Neural cell (in vitro differentiated cells): Measurements from ENCODE around the gene LYPLAL1. TPM values are rescaled to one million over a fixed set of nuclear protein-coding genes. Genes with fewer than 3 reads are reported as not detected.

Experiments used
- H2AFZ ChIP-seq: fragments of 200-600, 300-800 bp; sonication (generic), shearing (Covaris generic); 2 replicates; pipeline ENCODE4 v1.6.0; 2014; ENCODE audit warnings: low read depth, mild to moderate bottlenecking, antibody characterized with exemption, low read length, moderate library complexity
- H3F3A ChIP-seq: fragments of 200-600 bp; shearing (Covaris generic); 2 replicates; pipeline ENCODE4 v1.6.1; 2016; ENCODE audit warnings: mild to moderate bottlenecking, moderate library complexity, mixed read lengths, antibody characterized with exemption, low read length; ENCODE audit not compliant: insufficient read depth, poor library complexity, severe bottlenecking
- H3K27ac ChIP-seq: fragments of 200-600, 300-800 bp; sonication (generic), shearing (Covaris generic); 2 replicates; pipeline ENCODE4 v1.5.1; 2014; ENCODE audit warnings: mild to moderate bottlenecking, low read length, moderate library complexity
- H3K27me3 ChIP-seq: fragments of 300-800, 200-600 bp; sonication (generic), shearing (Covaris generic); 2 replicates; pipeline ENCODE4 v1.6.0; 2014; ENCODE audit warnings: mild to moderate bottlenecking, low read depth, low read length, moderate library complexity; ENCODE audit not compliant: insufficient read depth
- H3K36me3 ChIP-seq: fragments of 300-800, 200-600 bp; sonication (generic), shearing (Covaris generic); 2 replicates; pipeline ENCODE4 v1.5.1; 2014; ENCODE audit warnings: mild to moderate bottlenecking, antibody characterized with exemption, low read length, moderate library complexity; ENCODE audit not compliant: insufficient read depth
- H3K4me2 ChIP-seq: fragments of 300-800, 200-600 bp; sonication (generic), shearing (Covaris generic); 2 replicates; pipeline ENCODE4 v1.6.0; 2014; ENCODE audit warnings: mild to moderate bottlenecking, low read length
- H3K4me3 ChIP-seq: fragments of 300-800, 200-600 bp; sonication (generic), shearing (Covaris generic); 2 replicates; pipeline ENCODE4 v1.5.1; 2014; ENCODE audit warnings: mild to moderate bottlenecking, low read length, moderate library complexity
- H3K79me2 ChIP-seq: fragments of 200-600 bp; shearing (Covaris generic); replicated peaks from 2 replicates; pipeline ENCODE4 v1.6.0; 2014; ENCODE audit warnings: mild to moderate bottlenecking, low read length, moderate library complexity; ENCODE audit not compliant: insufficient read depth
- H3K9ac ChIP-seq: fragments of 300-800, 200-600 bp; sonication (generic), shearing (Covaris generic); 2 replicates; pipeline ENCODE4 v1.6.1; 2016; ENCODE audit warnings: mild to moderate bottlenecking, low read length, mixed read lengths
- H3K9me2 ChIP-seq: fragments of 200-600 bp; shearing (Covaris generic); 2 replicates; pipeline ENCODE4 v1.6.1; 2016; ENCODE audit warnings: mild to moderate bottlenecking, low read length, mixed read lengths; ENCODE audit not compliant: insufficient read depth
- H3K9me3 ChIP-seq: fragments of 200-600, 300-800 bp; sonication (generic), shearing (Covaris generic); 2 replicates; pipeline ENCODE4 v1.6.1; 2016; ENCODE audit warnings: mild to moderate bottlenecking, mixed run types, low read length, moderate library complexity, mixed read lengths
- H4K20me1 ChIP-seq: fragments of 200-600 bp; shearing (Covaris generic); 2 replicates; pipeline ENCODE4 v1.6.1; 2016; ENCODE audit warnings: mild to moderate bottlenecking, mixed run types; ENCODE audit not compliant: insufficient read depth
- CTCF ChIP-seq: fragments of 450-650 bp; IDR thresholded peaks from 2 replicates; pipeline ENCODE4 v1.5.1; 2014; ENCODE audit warnings: antibody characterized with exemption, mild to moderate bottlenecking, moderate library complexity; ENCODE audit not compliant: poor library complexity, severe bottlenecking
- EP300 ChIP-seq: fragments of 450-650 bp; conservative IDR thresholded peaks from 2 replicates; pipeline ENCODE4 v1.6.1; 2014; ENCODE audit warnings: antibody characterized with exemption, mild to moderate bottlenecking, moderate library complexity; ENCODE audit not compliant: poor library complexity, severe bottlenecking
- EZH2 ChIP-seq: fragments of 200-600, 300-800 bp; shearing (Covaris generic), sonication (generic); IDR thresholded peaks from 2 replicates; pipeline ENCODE4 v1.6.1; 2014; ENCODE audit warnings: antibody characterized with exemption, low read length, borderline replicate concordance, mild to moderate bottlenecking; ENCODE audit not compliant: insufficient read depth, poor library complexity, severe bottlenecking
- MXI1 ChIP-seq: fragments of 450-650 bp; conservative IDR thresholded peaks from 2 replicates; pipeline ENCODE4 v1.6.1; 2014; ENCODE audit warnings: antibody characterized with exemption, mild to moderate bottlenecking; ENCODE audit not compliant: poor library complexity, severe bottlenecking
- POLR2AphosphoS5 ChIP-seq: IDR thresholded peaks from 2 replicates; pipeline ENCODE4 v1.6.1; 2012
- RAD21 ChIP-seq: fragments of 450-650 bp; conservative IDR thresholded peaks from 2 replicates; pipeline ENCODE4 v1.6.1; 2014; ENCODE audit warnings: antibody characterized with exemption, mild to moderate bottlenecking, moderate library complexity
- REST ChIP-seq: IDR thresholded peaks from 2 replicates; pipeline ENCODE4 v1.6.1; 2012; ENCODE audit warnings: borderline replicate concordance
- SMC3 ChIP-seq: fragments of 450-650 bp; conservative IDR thresholded peaks from 2 replicates; pipeline ENCODE4 v1.6.1; 2014; ENCODE audit warnings: antibody characterized with exemption, mild to moderate bottlenecking, moderate library complexity; ENCODE audit not compliant: poor library complexity
- TAF1 ChIP-seq: IDR thresholded peaks from 2 replicates; pipeline ENCODE4 v1.6.1; 2012; ENCODE audit warnings: low read depth
- polyA plus RNA-seq: library from polyadenylated mRNA; depleted of rRNA; stranded (reverse); fragments of >200 nt; gene quantifications from 2 replicates; pipeline ENCODE4 v1.2.3, GENCODE V29; 2014

LYPLAL1 gene
- polyA plus RNA-seq, 1 donor from 2014 or later = 38.1 TPM

DNA sequence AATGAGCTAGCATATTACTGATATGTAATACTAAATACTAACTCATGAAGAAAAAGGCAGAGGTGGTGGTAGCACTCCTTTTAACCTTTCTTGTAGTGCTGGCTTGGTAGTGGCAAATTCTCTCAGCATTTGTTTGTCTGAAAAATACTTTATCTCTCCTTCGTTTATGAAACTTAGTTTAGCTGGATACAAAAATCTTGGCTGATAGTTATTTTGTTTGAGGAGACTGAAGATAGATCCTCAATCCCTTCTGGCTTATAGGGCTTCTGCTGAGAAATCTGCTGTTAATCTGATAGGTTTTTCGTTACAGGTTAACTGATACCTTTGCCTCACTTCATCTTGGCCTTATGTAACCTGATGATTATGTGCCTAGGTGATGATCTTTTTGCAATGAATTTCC is 87.8 kb downstream of the LYPLAL1 start:
- Histone ChIP-seq H4K20me1 (no peaks in the 10 kb centered on the region), H3K4me2 (no peak overlapping the region), H3K27ac (no peak overlapping the region), H2AFZ (no peak overlapping the region), H3F3A (no peaks in the 10 kb centered on the region), H3K4me3 (no peak overlapping the region), H3K79me2 (no peaks in the 10 kb centered on the region), H3K36me3 (no peaks in the 10 kb centered on the region), H3K9me2 (no peaks in the 10 kb centered on the region), H3K27me3 (no peaks in the 10 kb centered on the region), H3K9ac (no peak overlapping the region), H3K9me3 (peaks cover 7% of the 10 kb centered on the region)
- no peak for TF ChIP-seq POLR2AphosphoS5
- TF ChIP-seq EZH2 = no peak
- no peak for TF ChIP-seq SMC3
- TF ChIP-seq TAF1 = no peak
- no peak for TF ChIP-seq CTCF
- TF ChIP-seq RAD21 = no peak
- no peak for TF ChIP-seq EP300
- TF ChIP-seq MXI1 = no peak
- no peak for TF ChIP-seq REST
